ENCODE measurements around the gene TSPAN11. TPM values are rescaled to one million over a fixed set of nuclear protein-coding genes. Genes with fewer than 3 reads are reported as not detected.

Gene TSPAN11
- total RNA-seq, 1 experiment from 2014 or later, result not detected

DNA sequence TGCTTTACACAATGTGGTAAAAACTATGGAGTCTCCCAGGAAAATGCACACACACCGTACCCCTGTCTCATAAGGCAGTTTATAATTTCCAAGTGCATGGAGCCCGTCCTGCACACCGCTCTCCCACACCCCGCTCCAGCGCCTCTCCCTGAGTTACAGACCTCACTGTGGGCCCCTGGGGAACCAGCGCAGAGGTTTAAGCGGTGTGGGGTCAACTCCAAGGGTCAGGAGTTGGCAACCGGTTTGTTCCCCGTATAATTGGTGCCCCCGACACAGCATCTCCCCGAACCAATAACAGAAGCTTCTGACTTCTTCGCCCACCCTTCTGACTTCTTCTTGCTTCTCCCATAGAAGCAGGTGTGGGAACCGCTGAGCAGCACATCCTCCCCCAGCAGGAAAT, 88.7 kb downstream of the TSPAN11 start:
- DNase-seq (ENCODE audit: low read depth, low spot score) (no peak), ATAC-seq (no peak)
- intact Hi-C loops (cut with micrococcal nuclease; ENCODE audit: unreplicated experiment) (no loop called here), in situ Hi-C loops (cut with HindIII; ENCODE audit: low pct_unique_long_range_greater_than_20kb, low sequenced_read_pairs) (no loop called here)
- H3K4me1 ChIP-seq (ENCODE audit: control insufficient read depth, insufficient read depth, low read length), result no peaks in the 10 kb centered on the region
- H3K36me3 ChIP-seq (ENCODE audit: control insufficient read depth, insufficient read depth, low read length), result no peaks in the 10 kb centered on the region
- H3K9me3 ChIP-seq (ENCODE audit: control insufficient read depth, insufficient read depth, low read depth, low read length), result no peaks in the 10 kb centered on the region
- TF ChIP-seq POLR2AphosphoS5 (IDR thresholded peaks at IDR 0.05; ENCODE audit: low read depth, low read length), result no peak
- TF ChIP-seq, protein P1, sequence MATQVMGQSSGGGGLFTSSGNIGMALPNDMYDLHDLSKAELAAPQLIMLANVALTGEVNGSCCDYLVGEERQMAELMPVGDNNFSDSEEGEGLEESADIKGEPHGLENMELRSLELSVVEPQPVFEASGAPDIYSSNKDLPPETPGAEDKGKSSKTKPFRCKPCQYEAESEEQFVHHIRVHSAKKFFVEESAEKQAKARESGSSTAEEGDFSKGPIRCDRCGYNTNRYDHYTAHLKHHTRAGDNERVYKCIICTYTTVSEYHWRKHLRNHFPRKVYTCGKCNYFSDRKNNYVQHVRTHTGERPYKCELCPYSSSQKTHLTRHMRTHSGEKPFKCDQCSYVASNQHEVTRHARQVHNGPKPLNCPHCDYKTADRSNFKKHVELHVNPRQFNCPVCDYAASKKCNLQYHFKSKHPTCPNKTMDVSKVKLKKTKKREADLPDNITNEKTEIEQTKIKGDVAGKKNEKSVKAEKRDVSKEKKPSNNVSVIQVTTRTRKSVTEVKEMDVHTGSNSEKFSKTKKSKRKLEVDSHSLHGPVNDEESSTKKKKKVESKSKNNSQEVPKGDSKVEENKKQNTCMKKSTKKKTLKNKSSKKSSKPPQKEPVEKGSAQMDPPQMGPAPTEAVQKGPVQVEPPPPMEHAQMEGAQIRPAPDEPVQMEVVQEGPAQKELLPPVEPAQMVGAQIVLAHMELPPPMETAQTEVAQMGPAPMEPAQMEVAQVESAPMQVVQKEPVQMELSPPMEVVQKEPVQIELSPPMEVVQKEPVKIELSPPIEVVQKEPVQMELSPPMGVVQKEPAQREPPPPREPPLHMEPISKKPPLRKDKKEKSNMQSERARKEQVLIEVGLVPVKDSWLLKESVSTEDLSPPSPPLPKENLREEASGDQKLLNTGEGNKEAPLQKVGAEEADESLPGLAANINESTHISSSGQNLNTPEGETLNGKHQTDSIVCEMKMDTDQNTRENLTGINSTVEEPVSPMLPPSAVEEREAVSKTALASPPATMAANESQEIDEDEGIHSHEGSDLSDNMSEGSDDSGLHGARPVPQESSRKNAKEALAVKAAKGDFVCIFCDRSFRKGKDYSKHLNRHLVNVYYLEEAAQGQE (IDR thresholded peaks at IDR 0.05; ENCODE audit: insufficient read depth in 1 of 2, low read depth in 2 of 2, low read length in 1 of 2), result no peak
- TF ChIP-seq SIN3A (IDR thresholded peaks at IDR 0.05; ENCODE audit: borderline replicate concordance, insufficient read depth, low read depth, low read length), result no peak
- TF ChIP-seq, protein P2, sequence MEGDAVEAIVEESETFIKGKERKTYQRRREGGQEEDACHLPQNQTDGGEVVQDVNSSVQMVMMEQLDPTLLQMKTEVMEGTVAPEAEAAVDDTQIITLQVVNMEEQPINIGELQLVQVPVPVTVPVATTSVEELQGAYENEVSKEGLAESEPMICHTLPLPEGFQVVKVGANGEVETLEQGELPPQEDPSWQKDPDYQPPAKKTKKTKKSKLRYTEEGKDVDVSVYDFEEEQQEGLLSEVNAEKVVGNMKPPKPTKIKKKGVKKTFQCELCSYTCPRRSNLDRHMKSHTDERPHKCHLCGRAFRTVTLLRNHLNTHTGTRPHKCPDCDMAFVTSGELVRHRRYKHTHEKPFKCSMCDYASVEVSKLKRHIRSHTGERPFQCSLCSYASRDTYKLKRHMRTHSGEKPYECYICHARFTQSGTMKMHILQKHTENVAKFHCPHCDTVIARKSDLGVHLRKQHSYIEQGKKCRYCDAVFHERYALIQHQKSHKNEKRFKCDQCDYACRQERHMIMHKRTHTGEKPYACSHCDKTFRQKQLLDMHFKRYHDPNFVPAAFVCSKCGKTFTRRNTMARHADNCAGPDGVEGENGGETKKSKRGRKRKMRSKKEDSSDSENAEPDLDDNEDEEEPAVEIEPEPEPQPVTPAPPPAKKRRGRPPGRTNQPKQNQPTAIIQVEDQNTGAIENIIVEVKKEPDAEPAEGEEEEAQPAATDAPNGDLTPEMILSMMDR (IDR thresholded peaks at IDR 0.05), result no peak
- no peak for TF ChIP-seq TCF7L2 (IDR thresholded peaks at IDR 0.05; ENCODE audit: low read depth, low read length)
- CTCF ChIA-PET, result no interaction called here
- POLR2A ChIA-PET, result no interaction called here
- BruUV-seq (replicated peaks), result no TSS peak
- no peak overlapping the region for H3K27ac ChIP-seq (ENCODE audit: low read length)
- no peaks in the 10 kb centered on the region for H3K27me3 ChIP-seq (ENCODE audit: control insufficient read depth, insufficient read depth, low read length)
- no peak overlapping the region for H3K4me3 ChIP-seq (ENCODE audit: low read depth in 2 of 2, low read length in 2 of 2)

DNA sequence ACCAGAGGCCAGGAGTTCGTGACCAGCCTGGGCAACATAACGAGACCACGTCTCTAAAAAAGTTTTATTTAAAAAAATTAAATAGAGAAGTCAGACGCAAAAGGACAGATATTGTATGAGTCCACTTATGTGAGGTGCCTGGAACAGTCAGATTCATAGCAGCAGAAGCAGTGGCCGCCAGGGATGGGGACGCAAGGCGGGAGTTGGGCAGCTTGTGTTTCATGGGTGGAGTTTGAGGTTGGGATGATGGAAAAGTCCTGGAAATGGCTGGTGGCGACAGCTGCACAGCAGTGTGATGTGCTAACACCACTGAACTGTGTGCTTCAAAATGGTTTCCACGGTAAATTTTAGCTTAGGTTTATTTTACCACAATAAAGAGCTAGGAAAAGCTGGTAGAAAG, 89.5 kb downstream of the TSPAN11 start:
- ATAC-seq (no peak), DNase-seq (ENCODE audit: low read depth, low spot score) (no peak)
- Histone ChIP-seq H3K27me3 (ENCODE audit: control insufficient read depth, insufficient read depth, low read length) (no peaks in the 10 kb centered on the region), H3K4me3 (ENCODE audit: low read depth in 2 of 2, low read length in 2 of 2) (no peak overlapping the region), H3K36me3 (ENCODE audit: control insufficient read depth, insufficient read depth, low read length) (no peaks in the 10 kb centered on the region), H3K27ac (ENCODE audit: low read length) (no peak overlapping the region), H3K9me3 (ENCODE audit: control insufficient read depth, insufficient read depth, low read depth, low read length) (no peaks in the 10 kb centered on the region), H3K4me1 (ENCODE audit: control insufficient read depth, insufficient read depth, low read length) (no peaks in the 10 kb centered on the region; the same call in 1 of the 2 replicates)
- POLR2A ChIA-PET, result no interaction called here
- in situ Hi-C loops (cut with HindIII; ENCODE audit: low pct_unique_long_range_greater_than_20kb, low sequenced_read_pairs), result no loop called here
- BruUV-seq (replicated peaks), result no TSS peak
- CTCF ChIA-PET, result no interaction called here
- TF ChIP-seq, protein P1 (IDR thresholded peaks at IDR 0.05; ENCODE audit: insufficient read depth in 1 of 2, low read depth in 2 of 2, low read length in 1 of 2), result no peak
- TF ChIP-seq SIN3A (IDR thresholded peaks at IDR 0.05; ENCODE audit: borderline replicate concordance, insufficient read depth, low read depth, low read length), result no peak
- TF ChIP-seq POLR2AphosphoS5 (IDR thresholded peaks at IDR 0.05; ENCODE audit: low read depth, low read length), result no peak
- TF ChIP-seq, protein P2 (IDR thresholded peaks at IDR 0.05), result no peak
- no peak for TF ChIP-seq TCF7L2 (IDR thresholded peaks at IDR 0.05; ENCODE audit: low read depth, low read length)
- intact Hi-C loops (cut with micrococcal nuclease; ENCODE audit: unreplicated experiment), result no loop called here
